GM12875 (cell line): ENCODE measurements around the gene BAD.

ENCODE experiments used
- H3K4me3 ChIP-seq: one replicate; pipeline ENCODE4 v1.5.1; 2011; ENCODE audit warnings: low read depth, low read length, control low read depth
- TF ChIP-seq, protein P1 (sequence below): IDR thresholded peaks from 2 replicates; pipeline ENCODE4 v1.5.1; 2011; ENCODE audit warnings: low read depth, mild to moderate bottlenecking, control low read depth, inconsistent platforms, low read length, moderate library complexity, borderline replicate concordance; ENCODE audit not compliant: insufficient read depth

Gene BAD

GRCh38 chr11:64263021-64263946 is 21.2 kb downstream of the BAD start:
- TF ChIP-seq, protein P1, sequence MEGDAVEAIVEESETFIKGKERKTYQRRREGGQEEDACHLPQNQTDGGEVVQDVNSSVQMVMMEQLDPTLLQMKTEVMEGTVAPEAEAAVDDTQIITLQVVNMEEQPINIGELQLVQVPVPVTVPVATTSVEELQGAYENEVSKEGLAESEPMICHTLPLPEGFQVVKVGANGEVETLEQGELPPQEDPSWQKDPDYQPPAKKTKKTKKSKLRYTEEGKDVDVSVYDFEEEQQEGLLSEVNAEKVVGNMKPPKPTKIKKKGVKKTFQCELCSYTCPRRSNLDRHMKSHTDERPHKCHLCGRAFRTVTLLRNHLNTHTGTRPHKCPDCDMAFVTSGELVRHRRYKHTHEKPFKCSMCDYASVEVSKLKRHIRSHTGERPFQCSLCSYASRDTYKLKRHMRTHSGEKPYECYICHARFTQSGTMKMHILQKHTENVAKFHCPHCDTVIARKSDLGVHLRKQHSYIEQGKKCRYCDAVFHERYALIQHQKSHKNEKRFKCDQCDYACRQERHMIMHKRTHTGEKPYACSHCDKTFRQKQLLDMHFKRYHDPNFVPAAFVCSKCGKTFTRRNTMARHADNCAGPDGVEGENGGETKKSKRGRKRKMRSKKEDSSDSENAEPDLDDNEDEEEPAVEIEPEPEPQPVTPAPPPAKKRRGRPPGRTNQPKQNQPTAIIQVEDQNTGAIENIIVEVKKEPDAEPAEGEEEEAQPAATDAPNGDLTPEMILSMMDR: no peak
- no peak overlapping the region for H3K4me3 ChIP-seq

GRCh38 chr11:64262271-64263002 is 22.0 kb downstream of the BAD start:
- TF ChIP-seq, protein P1: no peak

DNA sequence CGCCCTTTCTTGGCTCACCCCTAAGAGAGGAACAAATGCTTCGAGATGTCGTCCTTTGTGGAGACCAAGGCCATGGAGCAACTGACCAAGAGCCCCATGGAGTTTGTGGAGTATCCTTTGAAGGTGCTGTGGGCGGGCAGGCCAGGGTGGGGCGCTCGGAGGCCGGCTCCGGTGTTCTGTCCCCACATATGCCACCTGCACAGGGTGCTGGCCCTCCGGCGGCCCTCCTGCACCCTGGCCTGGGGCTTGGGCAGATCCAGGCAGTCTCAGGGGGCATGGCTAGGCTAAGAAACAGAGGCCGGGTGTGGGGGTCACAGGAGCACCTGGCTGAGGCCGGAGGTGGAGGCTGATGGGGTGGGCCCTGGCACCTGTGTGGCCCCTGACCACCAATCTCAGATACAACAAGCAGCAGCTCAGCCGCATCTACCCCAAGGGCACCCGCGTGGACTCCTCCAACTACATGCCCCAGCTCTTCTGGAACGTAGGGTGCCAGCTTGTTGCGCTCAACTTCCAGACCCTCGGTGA is 22.8 kb downstream of the BAD start:
- no peak overlapping the region for H3K4me3 ChIP-seq
- TF ChIP-seq, protein P1: no peak

More at GRCh38 chr11:64262271-64263002, 22.0 kb downstream of the BAD start:
- no peak overlapping the region for H3K4me3 ChIP-seq

DNA sequence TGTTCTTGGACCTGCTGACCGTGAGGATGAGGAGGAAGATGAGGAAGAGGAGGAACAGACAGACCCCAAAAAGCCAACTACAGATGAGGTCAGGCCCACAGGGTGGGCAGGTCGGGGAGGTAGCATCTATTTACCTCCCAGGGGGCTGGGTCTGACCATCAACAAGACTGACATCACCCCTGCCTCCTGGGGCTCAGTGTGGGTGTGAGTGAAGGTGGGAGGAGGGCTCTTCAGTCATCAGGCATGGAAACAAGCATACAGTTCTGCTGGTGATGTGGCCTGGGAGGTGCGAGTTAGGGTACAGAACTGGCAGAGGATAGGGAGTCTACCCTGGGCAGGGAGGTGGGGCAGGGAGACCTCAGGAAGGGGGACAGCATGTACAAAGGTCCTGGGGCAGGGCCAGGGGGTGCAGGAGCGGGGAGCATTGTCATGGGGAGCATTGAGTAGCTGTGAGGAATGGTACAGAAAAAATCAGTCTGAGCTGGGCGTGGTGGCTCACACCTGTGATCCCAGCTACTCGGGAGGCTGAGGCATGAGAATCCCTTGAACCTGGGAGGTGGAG is 24.2 kb downstream of the BAD start:
- TF ChIP-seq, protein P1: no peak
- no peak overlapping the region for H3K4me3 ChIP-seq

- TF ChIP-seq, protein P1: no peak
- no peak overlapping the region for H3K4me3 ChIP-seq
Measured at GRCh38 chr11:64259533-64260067, 24.9 kb downstream of the BAD start.

DNA sequence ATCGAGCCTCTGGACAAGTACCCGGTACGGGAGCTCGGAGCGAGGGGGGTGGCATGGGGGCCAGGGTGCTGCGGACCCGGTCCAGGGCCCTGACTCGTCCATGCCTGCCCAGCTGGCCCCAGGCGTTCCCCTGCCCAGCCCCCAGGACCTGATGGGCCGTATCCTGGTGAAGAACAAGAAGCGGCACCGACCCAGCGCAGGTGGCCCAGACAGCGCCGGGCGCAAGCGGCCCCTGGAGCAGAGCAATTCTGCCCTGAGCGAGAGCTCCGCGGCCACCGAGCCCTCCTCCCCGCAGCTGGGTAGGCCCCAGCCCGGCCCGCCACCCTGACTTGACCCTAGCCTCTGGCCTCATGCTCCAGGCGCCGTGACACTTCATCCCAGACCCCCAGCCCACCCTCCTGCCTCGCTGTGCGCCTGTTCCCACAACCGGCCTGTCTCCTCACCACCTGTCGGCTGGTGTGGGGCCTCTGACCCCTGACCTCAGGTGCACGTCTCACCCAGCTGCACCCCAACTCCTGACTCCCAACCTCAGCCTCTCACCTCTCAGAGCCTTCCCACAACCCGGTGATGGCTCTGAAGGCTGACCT is 25.4 kb downstream of the BAD start:
- TF ChIP-seq, protein P1: no peak
- H3K4me3 ChIP-seq: no peak overlapping the region
